ENCODE results near the gene RAPGEF4. TPM values are rescaled to one million over a fixed set of nuclear protein-coding genes. Genes with fewer than 3 reads are reported as not detected.

The RAPGEF4 gene
- total RNA-seq, 1 experiment from 2014 or later, result 1.4 TPM

GRCh38 chr2:172856606-172857005 is 121.0 kb downstream of the RAPGEF4 start:
- peaks cover 0 to 5% (median 3%) of the 10 kb centered on the region in 3 experiments; a peak in 3 of 7 replicates for H3K36me3 Mint-ChIP-seq (ENCODE audit: insufficient read depth in 1 of 3, low read depth in 3 of 3)
- no peak overlapping the region for H3K56ac ChIP-seq (ENCODE audit: insufficient read length, low read depth, low read length)
- no peak overlapping the region for H2BK15ac ChIP-seq (ENCODE audit: low read depth, low read length)
- no peaks in the 10 kb centered on the region for H4K20me1 ChIP-seq (ENCODE audit: control insufficient read depth, insufficient read depth, insufficient read length)
- DNase-seq, result no peak
- no peak for TF ChIP-seq CTCF (conservative IDR thresholded peaks at IDR 0.05)
- H2BK5ac ChIP-seq (ENCODE audit: insufficient read length, low read length), result no peak overlapping the region
- H3K14ac ChIP-seq (ENCODE audit: insufficient read depth, low read length), result no peak overlapping the region
- no peak overlapping the region for H2AK5ac ChIP-seq (ENCODE audit: insufficient read length, low read length)
- no peak overlapping the region for H4K8ac ChIP-seq (replicated peaks; ENCODE audit: insufficient read length, low read depth, low read length)
- no peaks in the 10 kb centered on the region for H3K23me2 ChIP-seq (ENCODE audit: insufficient read length, low read depth, low read length, poor library complexity, severe bottlenecking)
- no peaks in the 10 kb centered on the region for H3K27me3 Mint-ChIP-seq (ENCODE audit: low read depth)
- H3K4me1 Mint-ChIP-seq, result no peaks in the 10 kb centered on the region; a peak in 1 of 4 replicates
- H3K4ac ChIP-seq (ENCODE audit: low read depth, low read length), result no peak overlapping the region
- H2BK12ac ChIP-seq (ENCODE audit: insufficient read length, low read depth, low read length), result no peak overlapping the region
- H4K91ac ChIP-seq (ENCODE audit: insufficient read length, low read depth, low read length), result no peak overlapping the region
- H3K79me1 ChIP-seq (ENCODE audit: insufficient read depth, low read depth, low read length, poor library complexity, severe bottlenecking), result no peaks in the 10 kb centered on the region
- H3K4me3 Mint-ChIP-seq, result no peak overlapping the region
- no peak overlapping the region for H3K23ac ChIP-seq (ENCODE audit: insufficient read length, low read depth, low read length)
- no peaks in the 10 kb centered on the region for H3K79me2 ChIP-seq (ENCODE audit: insufficient read depth, low read length)
- no peak overlapping the region for H2BK20ac ChIP-seq (ENCODE audit: low read depth, low read length, poor library complexity, severe bottlenecking)
- H3K27me3 ChIP-seq (ENCODE audit: insufficient read depth, low read length), result no peaks in the 10 kb centered on the region
- H2BK120ac ChIP-seq (ENCODE audit: low read depth, low read length, poor library complexity, severe bottlenecking), result no peak overlapping the region
- H2AFZ ChIP-seq (ENCODE audit: low read length), result no peak overlapping the region
- H3T11ph ChIP-seq (ENCODE audit: low read length), result no peak overlapping the region
- WGBS (ENCODE audit: extremely low coverage, insufficient read length, low lambda C conversion rate), result no CpG with 5 or more reads among the region's 2 CpGs
- no peak overlapping the region for H3K4me2 ChIP-seq (ENCODE audit: insufficient read depth, insufficient read length, low read length)
- H3K27ac ChIP-seq (ENCODE audit: insufficient read length, low read depth, low read length), result no peak overlapping the region
- H3K9me3 ChIP-seq (ENCODE audit: control insufficient read depth, low read depth, low read length), result no peaks in the 10 kb centered on the region
- H3K27ac Mint-ChIP-seq, result no peak overlapping the region
- H3K18ac ChIP-seq (ENCODE audit: insufficient read length, low read depth, low read length), result no peak overlapping the region
- H3K4me1 ChIP-seq (ENCODE audit: insufficient read depth, low read length), result no peaks in the 10 kb centered on the region
- peaks cover 5 to 6% of the 10 kb centered on the region in 2 experiments for H3K9me3 Mint-ChIP-seq
- H3K9ac ChIP-seq (ENCODE audit: extremely low read depth, insufficient read length, low read length), result no peak overlapping the region
- no peak overlapping the region for H4K5ac ChIP-seq (ENCODE audit: insufficient read length, low read depth, low read length)
